NCI-H510A (cell line): ENCODE data around the gene SELENOH.
"Not testable (repeated sequence)": the region's sequence is repeated elsewhere in the genome, so short reads cannot be mapped to it uniquely, and the experiment has no call there.

Source experiments
- DNase-seq: peaks from one replicate; lab custom pipeline; 2025; lab: John Stamatoyannopoulos, UW

SELENOH gene, protein sequence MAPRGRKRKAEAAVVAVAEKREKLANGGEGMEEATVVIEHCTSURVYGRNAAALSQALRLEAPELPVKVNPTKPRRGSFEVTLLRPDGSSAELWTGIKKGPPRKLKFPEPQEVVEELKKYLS

DNA sequence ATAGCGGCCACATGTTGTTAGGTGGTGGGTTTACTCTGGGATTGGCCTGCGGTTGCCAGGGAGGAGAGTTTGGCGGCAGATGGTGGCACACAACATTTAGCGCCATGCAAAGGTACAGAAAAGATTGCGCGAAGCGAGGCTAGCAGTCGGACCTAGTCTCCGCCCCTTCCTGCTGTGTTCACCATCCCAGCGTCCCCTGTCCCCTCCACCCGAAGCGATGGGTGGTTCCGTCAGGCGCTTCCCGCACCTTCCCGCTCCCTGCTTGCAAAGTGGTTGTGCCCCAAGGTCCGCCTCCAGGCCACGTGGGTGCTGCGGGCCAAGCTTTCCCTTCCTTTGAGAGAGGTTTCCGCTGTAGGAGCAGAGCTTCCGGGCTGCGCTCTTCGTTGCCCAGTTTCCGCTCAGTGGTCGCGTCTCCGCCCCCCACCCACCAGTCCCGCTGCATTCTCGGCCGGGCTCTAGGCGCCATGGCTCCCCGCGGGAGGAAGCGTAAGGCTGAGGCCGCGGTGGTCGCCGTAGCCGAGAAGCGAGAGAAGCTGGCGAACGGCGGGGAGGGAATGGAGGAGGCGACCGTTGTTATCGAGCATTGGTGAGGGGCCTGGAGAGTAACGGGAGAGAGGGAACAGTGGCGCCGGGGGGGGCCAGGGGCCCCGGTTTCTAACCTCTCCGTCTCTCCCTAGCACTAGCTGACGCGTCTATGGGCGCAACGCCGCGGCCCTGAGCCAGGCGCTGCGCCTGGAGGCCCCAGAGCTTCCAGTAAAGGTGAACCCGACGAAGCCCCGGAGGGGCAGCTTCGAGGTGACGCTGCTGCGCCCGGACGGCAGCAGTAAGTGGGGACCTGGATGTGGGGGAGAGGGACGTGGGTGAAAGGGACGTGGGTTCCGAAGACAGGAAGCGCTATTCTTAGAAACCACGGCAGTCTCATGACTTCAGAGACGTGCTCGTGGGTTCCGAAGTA, at the start of gene SELENOH:
Gene SELENOH, plus strand, starts transcription at position 360 of the 955 bp plus-strand sequence. Its CDS starts 105 bp downstream, at position 465.
- peak; percentile 96 for DNase-seq

DNA sequence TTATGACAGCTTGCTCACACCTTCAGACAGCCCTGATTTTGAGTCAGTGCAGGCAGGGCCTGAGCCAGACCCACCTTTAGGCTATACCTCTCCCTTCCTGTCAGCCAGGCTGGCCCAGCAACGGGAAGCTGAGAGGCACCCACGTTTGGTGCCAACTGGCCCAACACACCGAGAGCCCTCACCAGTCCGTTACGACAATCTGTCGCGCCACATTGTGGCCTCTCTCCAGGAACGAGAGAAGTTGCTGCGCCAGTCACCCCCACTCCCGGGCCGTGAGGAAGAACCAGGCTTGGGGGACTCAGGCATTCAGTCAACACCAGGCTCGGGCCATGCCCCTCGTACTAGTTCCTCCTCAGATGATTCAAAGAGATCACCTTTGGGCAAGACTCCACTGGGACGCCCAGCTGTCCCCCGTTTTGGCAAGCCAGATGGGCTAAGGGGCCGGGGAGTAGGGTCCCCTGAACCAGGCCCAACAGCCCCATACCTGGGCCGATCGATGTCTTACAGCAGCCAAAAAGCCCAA, 42.4 kb upstream of the SELENOH start:
- no peak for DNase-seq

- no peak for DNase-seq
Measured at GRCh38 chr11:57699813-57700212, 41.5 kb upstream of the SELENOH start.

- no peak for DNase-seq
Measured at GRCh38 chr11:57700425-57700824, 40.9 kb upstream of the SELENOH start.

- no peak for DNase-seq
Measured at GRCh38 chr11:57703341-57703740, 38.0 kb upstream of the SELENOH start.

- no peak for DNase-seq
Measured at GRCh38 chr11:57704932-57705331, 36.4 kb upstream of the SELENOH start.

GRCh38 chr11:57705432-57705831, 35.9 kb upstream of the SELENOH start:
- not testable (repeated sequence) for DNase-seq

GRCh38 chr11:57709802-57710367, 31.4 kb upstream of the SELENOH start:
- DNase-seq = no peak

DNA sequence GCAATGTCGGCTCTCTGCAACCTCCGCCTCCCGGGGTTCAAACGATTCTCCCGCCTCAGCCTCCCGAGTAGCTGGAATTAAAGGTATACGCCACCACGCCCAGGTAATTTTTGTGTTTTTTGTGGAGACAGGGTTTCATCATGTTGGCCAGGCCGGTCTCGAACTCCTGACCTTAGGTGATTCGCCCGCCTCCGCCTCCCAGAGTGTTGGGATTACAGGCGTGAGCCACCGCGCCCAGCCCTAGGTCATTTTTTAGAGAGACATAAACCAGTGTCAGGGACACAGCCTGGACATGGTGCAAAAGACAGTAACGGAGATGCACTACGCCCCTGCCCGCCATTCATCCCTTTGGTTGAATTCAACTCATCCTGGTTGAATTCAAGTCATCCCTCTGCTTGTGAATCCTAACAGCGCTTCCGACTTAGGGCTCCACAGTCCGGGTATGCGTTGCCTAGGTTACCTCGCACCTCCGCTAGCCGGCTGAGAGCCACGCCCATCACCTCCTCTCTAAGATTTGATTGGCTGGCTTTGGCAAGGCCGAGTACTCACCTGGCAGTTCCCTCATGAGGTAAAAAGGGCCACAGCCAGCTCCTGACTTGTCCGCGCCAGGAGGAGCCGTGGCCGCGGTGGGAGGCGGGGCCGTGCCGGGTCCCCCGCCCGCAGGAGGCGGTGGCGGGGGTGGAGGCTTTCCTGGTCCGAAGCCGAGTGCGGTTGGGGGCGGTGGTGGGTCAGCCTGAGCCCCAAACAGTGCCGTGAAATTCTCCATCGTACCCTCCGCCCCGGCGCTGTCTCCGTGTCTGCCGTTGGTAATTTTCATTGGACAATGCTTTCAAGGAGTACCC, 29.7 kb upstream of the SELENOH start, which contains the start of gene MED19:
Gene MED19, minus strand, starts transcription at position 802 of the 842 bp plus-strand sequence. Its CDS starts 36 bp downstream, at position 766.
- DNase-seq = peak; percentile 90

GRCh38 chr11:57712256-57713150, 28.8 kb upstream of the SELENOH start, which contains the start of gene TMX2:
TSS of gene TMX2 (plus strand) at chr11:57712593. CDS start at chr11:57712619, 26 bp downstream.
- peak; percentile 93 for DNase-seq

GRCh38 chr11:57713835-57714234, 27.5 kb upstream of the SELENOH start:
- DNase-seq = no peak

DNA sequence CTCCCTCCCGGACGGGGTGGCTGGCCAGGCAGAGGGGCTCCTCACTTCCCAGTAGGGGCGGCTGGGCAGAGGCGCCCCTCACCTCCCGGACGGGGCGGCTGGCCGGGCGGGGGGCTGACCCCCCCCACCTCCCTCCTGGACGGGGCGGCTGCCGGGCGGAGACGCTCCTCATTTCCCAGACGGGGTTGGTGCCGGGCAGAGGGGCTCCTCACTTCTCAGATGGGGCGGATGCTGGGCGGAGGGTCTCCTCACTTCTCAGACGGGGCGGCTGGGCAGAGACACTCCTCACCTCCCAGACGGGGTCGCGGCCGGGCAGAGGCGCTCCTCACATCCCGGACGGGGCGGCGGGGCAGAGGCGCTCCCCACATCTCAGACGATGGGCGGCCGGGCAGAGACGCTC, 24.6 kb upstream of the SELENOH start:
- DNase-seq = not testable (repeated sequence)

- DNase-seq = no peak
Measured at GRCh38 chr11:57727185-57727584, 14.1 kb upstream of the SELENOH start.

GRCh38 chr11:57728829-57729228, 12.5 kb upstream of the SELENOH start:
- no peak for DNase-seq

DNA sequence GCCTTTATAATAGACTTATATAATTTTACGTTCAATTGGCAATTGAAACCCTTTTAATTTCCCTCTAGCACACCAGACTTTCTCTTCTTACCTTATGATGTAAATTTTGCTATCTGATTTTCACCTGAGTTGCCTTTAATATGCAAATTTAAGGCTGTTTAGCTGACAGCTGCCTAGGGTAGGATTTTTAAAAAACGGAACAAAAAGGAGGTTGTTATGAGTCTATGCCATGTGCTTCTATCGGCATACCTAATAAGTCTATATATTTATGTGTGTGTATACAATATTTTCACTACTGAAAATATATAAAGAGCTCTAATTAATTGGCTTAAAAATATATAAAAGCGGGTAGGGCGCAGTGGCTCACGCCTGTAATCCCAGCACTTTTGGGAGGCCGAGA, 11.8 kb upstream of the SELENOH start:
- DNase-seq = no peak

DNA sequence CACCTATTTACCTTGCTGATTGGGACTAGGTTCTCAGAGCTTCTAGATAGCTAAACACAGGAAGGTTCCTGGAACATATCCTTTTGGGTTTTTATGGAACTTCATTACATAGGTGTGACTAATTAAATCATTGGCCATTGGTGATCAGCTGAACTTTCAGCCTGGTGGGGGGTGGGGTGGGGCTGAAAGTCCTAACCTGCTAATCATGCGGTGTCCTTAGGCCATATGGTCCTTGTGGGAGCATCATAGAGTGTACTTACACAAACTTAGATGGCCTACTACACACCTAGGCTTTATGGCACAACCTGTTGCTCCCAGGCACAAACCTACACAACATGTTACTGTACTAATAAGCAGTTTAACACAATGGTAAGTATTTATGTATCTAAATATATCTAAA, 8.6 kb upstream of the SELENOH start:
- DNase-seq = no peak

DNA sequence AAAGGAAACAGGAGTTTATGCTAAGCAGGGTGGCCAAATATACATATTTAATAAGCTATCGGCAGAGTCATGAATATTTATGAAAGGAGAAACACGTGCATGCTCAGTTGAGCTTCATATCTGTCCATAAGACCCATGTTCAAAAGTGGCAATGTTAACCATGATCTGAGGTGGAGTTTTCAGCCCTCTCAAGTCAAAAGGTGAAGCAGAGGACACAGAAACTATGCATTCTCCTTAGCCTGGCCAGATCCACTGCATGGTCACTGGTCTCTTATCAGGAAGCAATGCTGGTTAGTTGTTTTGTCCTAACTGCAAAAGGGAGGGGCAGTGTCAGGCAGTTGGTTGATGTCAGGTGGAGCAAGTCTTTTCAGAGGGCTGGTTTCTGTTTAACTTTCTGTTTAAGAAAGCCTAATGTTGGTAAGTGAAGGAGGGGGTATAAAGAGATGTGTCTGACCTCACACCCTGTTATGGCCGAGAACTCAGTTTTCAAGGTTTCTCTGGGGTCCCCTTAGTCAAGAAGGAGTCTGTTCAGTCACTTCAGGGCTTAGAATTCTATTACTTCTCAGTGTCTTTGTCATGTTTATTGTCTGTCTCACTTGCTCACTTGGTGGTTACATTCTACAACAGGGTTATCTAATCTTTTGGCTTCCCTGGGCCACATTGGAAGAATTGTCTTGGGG, 5.5 kb upstream of the SELENOH start:
- no peak for DNase-seq

- no peak for DNase-seq
Measured at GRCh38 chr11:57742087-57742452, 779 bp downstream of the SELENOH start.

DNA sequence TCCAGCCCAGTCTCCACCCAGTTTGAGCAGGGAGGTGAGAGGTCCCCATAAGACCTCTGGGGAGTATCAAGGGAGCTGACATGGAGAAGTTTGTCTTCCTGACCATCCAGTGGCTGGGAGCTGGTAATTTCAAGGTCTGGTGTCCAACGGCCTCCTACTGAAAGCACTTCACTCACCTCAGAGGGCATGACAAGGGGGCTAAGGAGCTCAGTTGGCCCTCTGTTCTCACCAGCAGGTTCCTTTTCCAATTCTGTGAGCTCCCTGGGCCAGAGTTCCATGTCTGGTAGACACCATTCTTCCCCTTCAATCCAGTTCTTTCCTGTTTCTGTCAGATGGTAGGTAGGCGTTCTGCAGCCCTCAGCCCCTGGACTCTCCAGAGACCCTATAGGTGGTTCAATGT, 3.1 kb downstream of the SELENOH start:
- no peak for DNase-seq

GRCh38 chr11:57745206-57745605, 3.9 kb downstream of the SELENOH start:
- no peak for DNase-seq
